IPS-NIHi7 (cell line): ENCODE measurements around the gene GSK3B.
"Not testable (repeated sequence)": the region's sequence is repeated elsewhere in the genome, so short reads cannot be mapped to it uniquely, and the experiment has no call there.

Source experiments
- DNase-seq: peaks from one replicate; pipeline ENCODE4 v3.0.0; 2012; ENCODE audit warnings: mixed read lengths; ENCODE audit errors: extremely low spot score

The GSK3B gene

GRCh38 chr3:120053647-120054046 lies 40.6 kb downstream of the GSK3B start:
- DNase-seq, result not testable (repeated sequence)

- no peak for DNase-seq
Observed at GRCh38 chr3:120052677-120053076, 41.6 kb downstream of the GSK3B start.

- DNase-seq, result no peak
Observed at GRCh38 chr3:120052225-120052624, 42.0 kb downstream of the GSK3B start.

- not testable (repeated sequence) for DNase-seq
Observed at GRCh38 chr3:120051570-120051969, 42.7 kb downstream of the GSK3B start.

GRCh38 chr3:120049881-120050539 lies 44.2 kb downstream of the GSK3B start:
- no peak for DNase-seq

- DNase-seq, result no peak
Observed at GRCh38 chr3:120049072-120049471, 45.2 kb downstream of the GSK3B start.

- no peak for DNase-seq
Observed at GRCh38 chr3:120048355-120049041, 45.7 kb downstream of the GSK3B start.

- DNase-seq, result no peak
Observed at GRCh38 chr3:120047686-120048085, 46.6 kb downstream of the GSK3B start.

- DNase-seq, result no peak
Observed at GRCh38 chr3:120040813-120041377, 53.4 kb downstream of the GSK3B start.

- peak; percentile 34 for DNase-seq
Observed at GRCh38 chr3:120039642-120040610, 54.3 kb downstream of the GSK3B start.

GRCh38 chr3:120033596-120033995 lies 60.7 kb downstream of the GSK3B start:
- no peak for DNase-seq

- no peak for DNase-seq
Observed at GRCh38 chr3:120031561-120031960, 62.7 kb downstream of the GSK3B start.

- no peak for DNase-seq
Observed at GRCh38 chr3:120029749-120030148, 64.5 kb downstream of the GSK3B start.

- peak; percentile 18 for DNase-seq
Observed at GRCh38 chr3:120028271-120029047, 65.8 kb downstream of the GSK3B start.

GRCh38 chr3:120027226-120027625 lies 67.0 kb downstream of the GSK3B start:
- no peak for DNase-seq

GRCh38 chr3:120025520-120025919 lies 68.7 kb downstream of the GSK3B start:
- no peak for DNase-seq

GRCh38 chr3:120024103-120024502 lies 70.1 kb downstream of the GSK3B start:
- no peak for DNase-seq

- DNase-seq, result no peak
Observed at GRCh38 chr3:120022729-120023128, 71.5 kb downstream of the GSK3B start.

GRCh38 chr3:120021523-120021922 lies 72.7 kb downstream of the GSK3B start:
- no peak for DNase-seq

GRCh38 chr3:120018299-120018698 lies 75.9 kb downstream of the GSK3B start:
- no peak for DNase-seq

GRCh38 chr3:120017692-120018091 lies 76.6 kb downstream of the GSK3B start:
- no peak for DNase-seq
